Neutrophil (primary cell): Measurements from ENCODE around the gene IER3IP1.

Source experiments
- H3K27ac ChIP-seq: fragments of 200-600 bp; sonication (generic); 2 replicates; pipeline ENCODE4 v1.5.1; 2016; ENCODE audit warnings: mild to moderate bottlenecking, moderate library complexity
- H3K27me3 ChIP-seq: fragments of 200-600 bp; sonication (generic); 2 replicates; pipeline ENCODE4 v1.6.0; 2016; ENCODE audit warnings: mild to moderate bottlenecking
- H3K36me3 ChIP-seq: fragments of 200-600 bp; sonication (generic); 2 replicates; pipeline ENCODE4 v1.5.1; 2017
- H3K4me1 ChIP-seq, 2 experiments: fragments of 200-600 bp in 1 of 2; sonication (generic) in 1 of 2; 1 replicate in 1 of 2; 2 replicates in 1 of 2; pipeline versions ENCODE4 v1.5.1 to v1.6.1; 2013 to 2016; ENCODE audit warnings: low read depth in 1 of 2, low read length in 1 of 2, mild to moderate bottlenecking in 1 of 2, moderate library complexity in 1 of 2; ENCODE audit not compliant: control insufficient read depth in 1 of 2, insufficient read depth in 1 of 2
- H3K4me3 ChIP-seq, 2 experiments: fragments of 200-600 bp in 1 of 2; sonication (generic) in 1 of 2; 1 replicate in 1 of 2; 2 replicates in 1 of 2; pipeline ENCODE4 v1.5.1; 2013 to 2016; ENCODE audit warnings: low read depth in 1 of 2, low read length in 1 of 2, mild to moderate bottlenecking in 1 of 2, moderate library complexity in 1 of 2
- H3K9me3 ChIP-seq: fragments of 200-600 bp; sonication (generic); 2 replicates; pipeline ENCODE4 v1.5.1; 2016
- CTCF ChIP-seq: fragments of 200-600 bp; sonication (generic); IDR thresholded peaks from 2 replicates; pipeline ENCODE4 v1.5.1; 2016; ENCODE audit warnings: antibody characterized with exemption

Gene IER3IP1

GRCh38 chr18:47151439-47151838 is 24.7 kb downstream of the IER3IP1 start:
- no peaks in the 10 kb centered on the region for H3K9me3 ChIP-seq
- no peak overlapping the region for H3K27ac ChIP-seq
- TF ChIP-seq CTCF: no peak
- peaks cover 7 to 14% of the 10 kb centered on the region in 2 experiments for H3K4me1 ChIP-seq
- H3K27me3 ChIP-seq: no peaks in the 10 kb centered on the region
- peak overlapping the region in 1 of 2 experiments; percentile 87 for H3K4me3 ChIP-seq
- no peaks in the 10 kb centered on the region for H3K36me3 ChIP-seq

GRCh38 chr18:47150824-47151366 is 25.3 kb downstream of the IER3IP1 start:
- H3K9me3 ChIP-seq: no peaks in the 10 kb centered on the region
- peaks cover 7 to 14% of the 10 kb centered on the region in 2 experiments for H3K4me1 ChIP-seq
- no peak for TF ChIP-seq CTCF
- no peaks in the 10 kb centered on the region for H3K36me3 ChIP-seq
- H3K27ac ChIP-seq: peak overlapping the region; percentile 73
- no peaks in the 10 kb centered on the region for H3K27me3 ChIP-seq
- peak overlapping the region; percentile 76 to 87 for H3K4me3 ChIP-seq

GRCh38 chr18:47150029-47150823 is 25.9 kb downstream of the IER3IP1 start, which contains the start of gene HDHD2:
Gene HDHD2, minus strand, starts transcription at chr18:47150500. Its CDS starts 14,061 bp downstream, at chr18:47136439.
- Histone ChIP-seq H3K4me1 (peaks cover 7 to 14% of the 10 kb centered on the region in 2 experiments), H3K27ac (peak within 1 kb of the TSS; percentile 73), H3K36me3 (no peaks in the 10 kb centered on the region), H3K9me3 (no peaks in the 10 kb centered on the region), H3K27me3 (no peaks in the 10 kb centered on the region), H3K4me3 (peak within 1 kb of the TSS; percentile 76 to 87)
- TF ChIP-seq CTCF: no peak

GRCh38 chr18:47149457-47150028 is 26.6 kb downstream of the IER3IP1 start:
- TF ChIP-seq CTCF: no peak

GRCh38 chr18:47146206-47146605 is 30.0 kb downstream of the IER3IP1 start:
- Histone ChIP-seq H3K4me3 (no peak overlapping the region), H3K4me1 (peaks cover 7 to 14% of the 10 kb centered on the region in 2 experiments), H3K27me3 (no peaks in the 10 kb centered on the region), H3K9me3 (no peaks in the 10 kb centered on the region), H3K27ac (no peak overlapping the region), H3K36me3 (no peaks in the 10 kb centered on the region)
- no peak for TF ChIP-seq CTCF

More at GRCh38 chr18:47149457-47150028, 26.6 kb downstream of the IER3IP1 start:
- H3K9me3 ChIP-seq: no peaks in the 10 kb centered on the region
- H3K36me3 ChIP-seq: no peaks in the 10 kb centered on the region
- H3K27ac ChIP-seq: peak overlapping the region; percentile 73
- peak overlapping the region; percentile 76 to 87 for H3K4me3 ChIP-seq
- H3K27me3 ChIP-seq: no peaks in the 10 kb centered on the region
- H3K4me1 ChIP-seq: peaks cover 7 to 14% of the 10 kb centered on the region in 2 experiments
